ENCODE results near the gene CXCL17.

CXCL17 gene

DNA sequence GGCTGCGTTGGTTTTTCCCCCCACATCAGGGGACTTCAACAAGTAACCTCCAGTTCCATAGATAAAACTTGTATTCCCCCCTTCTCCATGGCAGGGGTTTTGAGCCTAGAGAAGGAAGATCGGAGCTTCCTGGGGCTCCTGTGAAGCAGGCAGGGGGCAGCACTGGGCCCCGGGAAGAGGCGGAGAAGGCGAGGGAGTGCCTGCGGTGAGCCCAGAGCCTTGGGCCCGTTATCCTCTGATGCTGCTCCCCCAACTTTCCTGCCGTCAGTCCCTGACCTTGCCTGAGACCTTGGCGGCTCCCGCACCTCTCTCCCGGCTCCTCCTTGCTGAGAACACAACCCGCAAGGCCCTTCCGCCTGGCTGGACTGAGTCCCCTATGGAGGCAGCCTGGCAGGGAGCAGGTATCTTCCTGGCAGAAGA, 18.0 kb downstream of the CXCL17 start:
- DNase-seq (ENCODE audit: extremely low read depth, low read depth) = no peak
- H3K4me3 ChIP-seq (replicated peaks; ENCODE audit: low read depth, low read length) = no peak overlapping the region
- TF ChIP-seq, protein P1, sequence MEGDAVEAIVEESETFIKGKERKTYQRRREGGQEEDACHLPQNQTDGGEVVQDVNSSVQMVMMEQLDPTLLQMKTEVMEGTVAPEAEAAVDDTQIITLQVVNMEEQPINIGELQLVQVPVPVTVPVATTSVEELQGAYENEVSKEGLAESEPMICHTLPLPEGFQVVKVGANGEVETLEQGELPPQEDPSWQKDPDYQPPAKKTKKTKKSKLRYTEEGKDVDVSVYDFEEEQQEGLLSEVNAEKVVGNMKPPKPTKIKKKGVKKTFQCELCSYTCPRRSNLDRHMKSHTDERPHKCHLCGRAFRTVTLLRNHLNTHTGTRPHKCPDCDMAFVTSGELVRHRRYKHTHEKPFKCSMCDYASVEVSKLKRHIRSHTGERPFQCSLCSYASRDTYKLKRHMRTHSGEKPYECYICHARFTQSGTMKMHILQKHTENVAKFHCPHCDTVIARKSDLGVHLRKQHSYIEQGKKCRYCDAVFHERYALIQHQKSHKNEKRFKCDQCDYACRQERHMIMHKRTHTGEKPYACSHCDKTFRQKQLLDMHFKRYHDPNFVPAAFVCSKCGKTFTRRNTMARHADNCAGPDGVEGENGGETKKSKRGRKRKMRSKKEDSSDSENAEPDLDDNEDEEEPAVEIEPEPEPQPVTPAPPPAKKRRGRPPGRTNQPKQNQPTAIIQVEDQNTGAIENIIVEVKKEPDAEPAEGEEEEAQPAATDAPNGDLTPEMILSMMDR (IDR thresholded peaks at IDR 0.05; ENCODE audit: low read depth, low read length, missing control alignments) = peak; percentile 8

DNA sequence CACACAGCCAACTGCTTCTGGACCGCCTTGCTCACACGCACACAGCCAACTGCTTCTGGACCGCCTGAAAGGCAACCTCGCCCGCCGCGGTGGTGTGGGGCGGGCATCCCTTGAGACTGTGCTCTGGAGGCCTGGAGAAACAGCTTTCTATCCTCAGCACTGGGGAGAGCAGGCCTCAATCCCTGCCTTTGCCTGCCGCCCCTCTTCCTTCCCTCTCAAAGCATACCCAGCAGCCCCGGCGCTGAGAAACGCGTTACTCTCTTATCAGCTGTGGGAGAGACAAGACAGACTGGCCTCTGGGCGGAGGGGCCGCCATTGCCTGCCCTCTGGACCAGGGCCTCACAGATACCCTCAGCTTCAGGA, 18.4 kb downstream of the CXCL17 start:
- DNase-seq (ENCODE audit: extremely low read depth, low read depth) = no peak
- TF ChIP-seq, protein P1 (IDR thresholded peaks at IDR 0.05; ENCODE audit: low read depth, low read length, missing control alignments) = no peak
- H3K4me3 ChIP-seq (replicated peaks; ENCODE audit: low read depth, low read length) = no peak overlapping the region

DNA sequence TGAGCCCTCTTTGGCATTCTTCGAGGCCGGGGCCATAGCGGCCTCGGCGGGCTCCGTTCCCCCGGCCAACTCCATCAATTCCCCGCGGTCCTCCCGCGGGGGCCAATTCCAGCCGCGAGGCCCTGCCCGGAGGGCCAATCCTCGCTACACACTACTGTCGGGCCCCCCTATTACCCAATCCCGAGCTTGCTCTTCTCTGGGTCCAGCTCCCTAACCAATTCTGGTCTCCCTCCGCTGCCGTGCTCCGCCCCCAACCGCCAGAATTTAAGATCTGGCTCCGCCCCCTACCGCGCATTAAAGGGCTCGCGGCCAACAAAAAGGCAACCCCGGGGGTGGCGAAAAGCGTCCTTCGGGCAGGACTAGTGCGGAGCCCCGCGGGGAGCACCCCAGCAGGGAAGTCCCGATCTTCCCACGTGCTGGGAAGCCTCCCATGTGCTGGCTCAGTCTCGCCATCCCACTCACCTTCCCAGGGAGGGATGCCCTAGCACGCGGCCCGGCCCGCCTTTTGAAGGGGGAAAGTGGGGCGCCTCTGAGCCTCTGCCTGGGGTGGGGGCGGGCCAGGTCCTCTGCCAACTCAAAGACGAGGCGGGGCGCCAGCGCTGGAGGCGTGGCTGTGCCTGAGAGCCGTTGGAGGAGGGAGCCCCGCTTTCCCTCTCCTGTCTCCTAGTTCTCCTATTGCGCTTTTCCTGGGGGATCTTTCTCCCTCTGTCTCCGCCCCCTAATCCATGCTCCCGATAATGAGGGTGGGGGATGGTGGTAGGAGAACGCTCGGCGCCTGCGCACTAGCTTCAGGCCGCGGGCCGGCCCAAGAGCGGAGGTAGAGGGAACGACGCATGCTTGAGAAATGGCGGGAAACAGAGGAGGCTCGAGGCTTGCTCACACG, 19.0 kb downstream of the CXCL17 start:
- H3K4me3 ChIP-seq (replicated peaks; ENCODE audit: low read depth, low read length) = peak overlapping the region; percentile 68
- TF ChIP-seq, protein P1 (IDR thresholded peaks at IDR 0.05; ENCODE audit: low read depth, low read length, missing control alignments) = no peak
- DNase-seq (ENCODE audit: extremely low read depth, low read depth) = no peak

DNA sequence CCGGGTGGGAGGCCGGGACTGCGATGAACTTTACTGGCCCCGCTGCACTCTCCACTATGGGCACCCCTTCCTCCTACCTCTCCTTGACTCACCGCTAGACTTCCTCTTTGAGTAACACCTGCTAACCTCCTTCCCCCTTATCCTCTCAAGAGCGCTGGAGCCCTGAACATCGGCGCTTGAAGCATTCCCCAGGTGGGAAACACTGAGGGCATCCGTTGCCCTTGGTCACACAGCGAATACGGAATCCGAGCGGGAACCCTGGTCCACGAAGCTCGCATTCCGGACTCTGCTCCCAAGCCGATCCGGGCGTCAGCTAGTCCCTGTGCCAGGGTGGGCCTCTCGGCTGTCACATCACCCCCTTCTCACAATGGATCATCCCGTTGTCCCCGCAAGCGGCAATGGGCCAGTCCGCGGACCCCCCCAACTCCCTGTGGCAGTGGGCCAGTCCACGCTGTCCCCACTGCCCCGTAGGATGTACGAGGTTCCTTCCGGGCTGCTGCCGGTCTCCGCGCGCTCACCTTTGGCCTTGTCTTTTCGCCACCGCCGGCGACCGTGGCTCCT, 19.8 kb downstream of the CXCL17 start:
- peak overlapping the region; percentile 68 for H3K4me3 ChIP-seq (replicated peaks; ENCODE audit: low read depth, low read length)
- no peak for DNase-seq (ENCODE audit: extremely low read depth, low read depth)
- TF ChIP-seq, protein P1 (IDR thresholded peaks at IDR 0.05; ENCODE audit: low read depth, low read length, missing control alignments) = no peak

DNA sequence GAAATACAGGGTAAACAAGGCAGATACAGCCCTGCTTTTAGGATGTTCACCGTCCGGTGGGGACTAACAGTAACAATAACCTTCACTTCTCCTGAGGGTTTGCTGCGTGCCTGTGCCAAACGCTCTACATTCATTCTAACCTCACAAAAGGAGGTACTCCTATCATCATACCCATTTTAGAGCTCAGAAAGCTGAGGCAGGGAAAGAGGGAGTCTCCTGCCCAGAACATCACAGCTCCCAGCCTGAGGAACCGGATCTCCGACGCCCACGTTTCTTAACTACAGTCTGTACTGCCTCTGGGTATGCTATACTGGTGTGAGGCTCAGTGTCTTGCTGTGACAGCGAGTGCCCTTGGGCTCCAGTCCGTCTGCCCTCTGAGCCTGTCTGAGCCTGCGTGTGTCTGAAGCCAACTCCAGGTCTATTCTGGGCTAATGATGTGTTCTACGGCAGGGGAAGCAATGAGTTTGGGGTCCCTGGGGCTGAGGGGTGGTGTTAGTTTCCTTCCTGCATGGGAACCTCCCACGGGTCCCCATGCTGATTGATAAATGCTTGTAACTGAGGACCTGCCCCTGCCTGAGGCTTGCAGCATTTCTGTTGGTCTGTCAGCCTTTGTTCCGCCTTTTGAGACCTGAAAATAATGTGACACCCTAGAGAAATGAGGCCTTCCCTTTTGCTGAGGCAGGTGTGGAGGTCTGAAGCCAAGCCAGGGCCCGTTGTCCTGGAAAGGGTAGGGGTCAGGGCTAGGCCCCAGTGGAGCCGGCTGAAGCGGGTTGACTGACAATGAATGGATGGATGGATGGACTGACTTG, 20.4 kb downstream of the CXCL17 start:
- TF ChIP-seq, protein P1 (IDR thresholded peaks at IDR 0.05; ENCODE audit: low read depth, low read length, missing control alignments) = no peak
- DNase-seq (ENCODE audit: extremely low read depth, low read depth) = no peak
- peak overlapping the region; percentile 68 for H3K4me3 ChIP-seq (replicated peaks; ENCODE audit: low read depth, low read length)

DNA sequence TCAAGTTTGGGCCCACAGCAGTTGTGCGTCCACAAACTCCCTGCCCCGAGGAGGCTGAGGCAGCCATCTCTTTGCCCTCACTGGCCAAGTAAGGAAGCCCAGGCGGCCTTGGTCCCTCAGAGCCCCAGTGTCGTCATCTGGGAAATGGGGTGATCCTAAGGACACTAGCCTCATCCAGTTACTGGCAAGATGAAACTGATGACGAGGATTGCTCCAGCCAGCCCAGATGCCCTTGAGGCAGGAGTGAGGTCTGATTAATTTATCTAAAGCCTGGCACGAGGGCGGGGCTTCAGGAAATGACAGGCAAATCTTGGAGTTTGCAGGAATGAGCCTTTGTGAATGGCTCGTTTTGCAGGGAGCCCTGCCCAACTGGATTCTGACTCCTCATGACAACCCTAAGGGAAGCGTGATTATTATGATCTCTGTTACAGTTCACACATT, 21.1 kb downstream of the CXCL17 start:
- no peak overlapping the region for H3K4me3 ChIP-seq (replicated peaks; ENCODE audit: low read depth, low read length)
- TF ChIP-seq, protein P1 (IDR thresholded peaks at IDR 0.05; ENCODE audit: low read depth, low read length, missing control alignments) = no peak
- DNase-seq (ENCODE audit: extremely low read depth, low read depth) = no peak

Data from HFF-Myc (cell line).